Loucy (cell line): ENCODE data around the gene FRS2.

ENCODE experiments used
- H2AFZ ChIP-seq: fragments of 200-600 bp; sonication (generic); 2 replicates; pipeline ENCODE4 v1.6.0; 2016; ENCODE audit warnings: antibody characterized with exemption, mild to moderate bottlenecking, low read length, moderate library complexity
- H3F3A ChIP-seq: fragments of 200-600 bp; 2 replicates; pipeline ENCODE4 v1.6.0; 2016; ENCODE audit warnings: antibody characterized with exemption, low read depth, mild to moderate bottlenecking
- H3K27me3 ChIP-seq: fragments of 200-600 bp; sonication (generic); 2 replicates; pipeline ENCODE4 v1.6.1; 2014; ENCODE audit warnings: low read length, mild to moderate bottlenecking; ENCODE audit not compliant: insufficient read depth, poor library complexity, severe bottlenecking
- H3K36me3 ChIP-seq: fragments of 200-600 bp; sonication (generic); 2 replicates; pipeline ENCODE4 v1.6.1; 2016; ENCODE audit warnings: low read length; ENCODE audit not compliant: insufficient read depth
- H3K4me1 ChIP-seq: fragments of 200-600 bp; sonication (generic); 2 replicates; pipeline ENCODE4 v1.5.1; 2014; ENCODE audit warnings: low read length, mild to moderate bottlenecking; ENCODE audit not compliant: insufficient read depth, poor library complexity, severe bottlenecking
- H3K4me2 ChIP-seq: fragments of 200-600 bp; sonication (generic); 2 replicates; pipeline ENCODE4 v1.6.0; 2014; ENCODE audit warnings: antibody characterized with exemption, low read length, low read depth, mild to moderate bottlenecking; ENCODE audit not compliant: poor library complexity, severe bottlenecking
- H3K4me3 ChIP-seq: fragments of 200-600 bp; sonication (generic); 2 replicates; pipeline ENCODE4 v1.5.1; 2014; ENCODE audit warnings: low read length, mild to moderate bottlenecking, mixed read lengths; ENCODE audit not compliant: poor library complexity, severe bottlenecking
- H3K79me2 ChIP-seq: fragments of 200-600 bp; sonication (generic); 2 replicates; pipeline ENCODE4 v1.6.1; 2014; ENCODE audit warnings: low read length; ENCODE audit not compliant: insufficient read depth
- H3K9ac ChIP-seq: fragments of 200-600 bp; sonication (generic); 2 replicates; pipeline ENCODE4 v1.6.0; 2014; ENCODE audit warnings: mild to moderate bottlenecking, low read depth, low read length, moderate library complexity; ENCODE audit not compliant: poor library complexity, severe bottlenecking
- H3K9me2 ChIP-seq: fragments of 200-600 bp; sonication (generic); replicated peaks from 2 replicates; pipeline ENCODE4 v1.6.1; 2016; ENCODE audit warnings: low read depth, low read length, mixed read lengths
- H3K9me3 ChIP-seq: fragments of 200-600 bp; sonication (generic); 2 replicates; pipeline ENCODE4 v1.6.1; 2014; ENCODE audit warnings: mild to moderate bottlenecking, antibody characterized with exemption, low read length, low read depth; ENCODE audit not compliant: insufficient read depth
- H4K20me1 ChIP-seq: fragments of 200-600 bp; sonication (generic); 2 replicates; pipeline ENCODE4 v1.6.0; 2014; ENCODE audit warnings: antibody characterized with exemption, low read length, mild to moderate bottlenecking; ENCODE audit not compliant: insufficient read depth, poor library complexity, severe bottlenecking
- EZH2phosphoT487 ChIP-seq: fragments of 200-600 bp; IDR thresholded peaks from 2 replicates; pipeline ENCODE4 v1.6.1; 2018; ENCODE audit warnings: antibody characterized with exemption, mild to moderate bottlenecking, moderate library complexity, borderline replicate concordance
- TF ChIP-seq, protein P1 (sequence below): fragments of 200-600 bp; sonication (generic); conservative IDR thresholded peaks from 2 replicates; pipeline ENCODE4 v1.5.1; 2014; ENCODE audit warnings: mild to moderate bottlenecking, antibody characterized with exemption, low read length

Gene FRS2

DNA sequence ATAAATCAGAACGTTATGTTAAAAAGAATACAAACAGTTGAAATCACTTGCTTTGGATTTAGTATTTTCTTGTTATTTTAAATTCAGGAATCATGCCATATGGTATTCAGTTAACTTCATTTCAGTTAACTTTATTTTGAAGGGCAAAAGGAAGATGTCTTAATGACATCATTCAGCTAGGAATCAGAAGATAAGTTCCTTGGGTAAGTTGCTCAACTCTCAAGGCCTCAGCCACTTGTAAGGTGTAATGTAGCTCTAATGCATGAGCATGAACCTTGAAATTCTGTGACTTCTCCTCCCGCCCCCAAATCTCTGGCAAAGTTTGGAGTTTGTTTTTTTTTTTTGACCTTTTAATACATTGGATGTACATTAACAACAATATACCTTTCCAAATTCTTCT lies 42.6 kb downstream of the FRS2 start:
- Histone ChIP-seq H3F3A (no peaks in the 10 kb centered on the region), H3K9ac (no peak overlapping the region), H3K4me3 (no peak overlapping the region), H3K36me3 (no peaks in the 10 kb centered on the region), H4K20me1 (peaks cover 37% of the 10 kb centered on the region), H3K4me2 (no peak overlapping the region), H3K4me1 (peaks cover 27% of the 10 kb centered on the region), H3K9me3 (no peaks in the 10 kb centered on the region), H3K9me2 (no peaks in the 10 kb centered on the region), H3K27me3 (no peaks in the 10 kb centered on the region), H3K79me2 (peaks cover 85% of the 10 kb centered on the region), H2AFZ (no peak overlapping the region)
- no peak for TF ChIP-seq EZH2phosphoT487
- TF ChIP-seq, protein P1, sequence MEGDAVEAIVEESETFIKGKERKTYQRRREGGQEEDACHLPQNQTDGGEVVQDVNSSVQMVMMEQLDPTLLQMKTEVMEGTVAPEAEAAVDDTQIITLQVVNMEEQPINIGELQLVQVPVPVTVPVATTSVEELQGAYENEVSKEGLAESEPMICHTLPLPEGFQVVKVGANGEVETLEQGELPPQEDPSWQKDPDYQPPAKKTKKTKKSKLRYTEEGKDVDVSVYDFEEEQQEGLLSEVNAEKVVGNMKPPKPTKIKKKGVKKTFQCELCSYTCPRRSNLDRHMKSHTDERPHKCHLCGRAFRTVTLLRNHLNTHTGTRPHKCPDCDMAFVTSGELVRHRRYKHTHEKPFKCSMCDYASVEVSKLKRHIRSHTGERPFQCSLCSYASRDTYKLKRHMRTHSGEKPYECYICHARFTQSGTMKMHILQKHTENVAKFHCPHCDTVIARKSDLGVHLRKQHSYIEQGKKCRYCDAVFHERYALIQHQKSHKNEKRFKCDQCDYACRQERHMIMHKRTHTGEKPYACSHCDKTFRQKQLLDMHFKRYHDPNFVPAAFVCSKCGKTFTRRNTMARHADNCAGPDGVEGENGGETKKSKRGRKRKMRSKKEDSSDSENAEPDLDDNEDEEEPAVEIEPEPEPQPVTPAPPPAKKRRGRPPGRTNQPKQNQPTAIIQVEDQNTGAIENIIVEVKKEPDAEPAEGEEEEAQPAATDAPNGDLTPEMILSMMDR: no peak

DNA sequence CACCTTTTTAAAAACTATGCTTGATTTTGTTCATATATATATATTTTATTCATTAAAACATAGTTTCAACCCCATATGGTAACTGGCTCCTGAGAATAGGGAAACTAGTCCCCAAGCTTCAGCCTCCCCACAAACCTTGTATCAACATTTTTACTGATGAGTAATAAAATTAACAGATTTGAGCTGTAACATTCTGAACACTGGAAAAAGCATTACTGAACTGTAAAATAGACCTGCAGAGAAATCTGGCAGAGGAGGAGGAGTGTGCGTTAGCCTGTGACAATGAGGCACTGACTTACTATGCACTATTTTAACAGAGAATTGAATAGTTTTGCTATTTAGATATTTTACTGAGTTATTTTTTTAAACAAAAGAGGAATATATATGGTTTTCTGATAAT lies 43.1 kb downstream of the FRS2 start:
- Histone ChIP-seq H3K79me2 (peaks cover 85% of the 10 kb centered on the region), H3K27me3 (no peaks in the 10 kb centered on the region), H3K36me3 (no peaks in the 10 kb centered on the region), H4K20me1 (peaks cover 32% of the 10 kb centered on the region), H3K4me1 (peaks cover 26% of the 10 kb centered on the region), H3K4me3 (no peak overlapping the region), H3K9ac (no peak overlapping the region), H3K9me2 (no peaks in the 10 kb centered on the region), H3K4me2 (no peak overlapping the region), H2AFZ (no peak overlapping the region), H3K9me3 (no peaks in the 10 kb centered on the region), H3F3A (no peaks in the 10 kb centered on the region)
- TF ChIP-seq EZH2phosphoT487: no peak
- TF ChIP-seq, protein P1: no peak

DNA sequence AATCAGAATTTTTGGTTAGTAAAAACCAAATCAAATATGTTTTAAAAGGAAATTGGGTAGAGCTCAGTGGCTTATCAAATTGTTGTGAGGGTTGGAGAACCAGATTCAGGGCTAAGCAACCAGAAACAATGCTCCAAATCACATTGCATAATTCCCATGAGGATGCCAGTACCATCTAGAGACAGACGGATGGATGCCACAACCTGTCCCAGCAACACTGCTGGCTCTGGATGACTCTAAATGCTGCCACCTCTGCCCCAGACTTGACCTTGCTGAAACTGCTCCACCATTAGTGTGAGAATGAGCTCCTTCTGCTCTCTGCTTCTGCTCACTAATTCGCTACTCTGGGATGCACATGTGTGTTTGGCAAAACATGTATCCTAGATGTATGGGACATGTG lies 43.9 kb downstream of the FRS2 start:
- no peaks in the 10 kb centered on the region for H3K36me3 ChIP-seq
- H4K20me1 ChIP-seq: peaks cover 24% of the 10 kb centered on the region
- no peaks in the 10 kb centered on the region for H3K27me3 ChIP-seq
- H3K9me2 ChIP-seq: no peaks in the 10 kb centered on the region
- H3K4me1 ChIP-seq: peaks cover 19% of the 10 kb centered on the region
- no peak overlapping the region for H3K9ac ChIP-seq
- no peak overlapping the region for H2AFZ ChIP-seq
- no peaks in the 10 kb centered on the region for H3F3A ChIP-seq
- H3K79me2 ChIP-seq: peaks cover 87% of the 10 kb centered on the region
- H3K4me2 ChIP-seq: no peak overlapping the region
- H3K9me3 ChIP-seq: no peaks in the 10 kb centered on the region
- no peak overlapping the region for H3K4me3 ChIP-seq
- TF ChIP-seq, protein P1: no peak
- no peak for TF ChIP-seq EZH2phosphoT487
